Measurements from ENCODE around the gene TMEM232.
"Not testable (repeated sequence)": the region's sequence is repeated elsewhere in the genome, so short reads cannot be mapped to it uniquely, and the experiment has no call there.

Gene TMEM232

GRCh38 chr5:110705349-110705748, 21.1 kb downstream of the TMEM232 start:
- no peak for DNase-seq

DNA sequence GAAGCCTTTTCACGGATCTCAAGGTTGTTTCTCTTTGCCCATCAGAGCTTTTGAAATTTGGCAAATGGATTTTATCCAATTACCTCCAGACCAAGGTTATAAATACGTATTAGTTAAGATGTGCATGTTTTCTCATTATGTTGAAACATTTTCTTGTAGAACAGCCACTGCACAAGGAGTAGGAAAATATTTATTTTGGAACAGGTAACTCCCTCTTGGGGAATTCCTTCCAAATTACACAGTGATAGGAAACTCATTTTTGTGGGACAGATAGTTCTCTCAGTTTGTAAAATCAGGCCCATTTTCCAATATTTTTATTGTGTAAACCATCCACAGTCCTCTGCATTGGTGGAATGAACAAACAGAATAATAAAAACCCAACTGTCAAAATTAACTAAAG, 23.0 kb downstream of the TMEM232 start:
- DNase-seq: no peak

DNA sequence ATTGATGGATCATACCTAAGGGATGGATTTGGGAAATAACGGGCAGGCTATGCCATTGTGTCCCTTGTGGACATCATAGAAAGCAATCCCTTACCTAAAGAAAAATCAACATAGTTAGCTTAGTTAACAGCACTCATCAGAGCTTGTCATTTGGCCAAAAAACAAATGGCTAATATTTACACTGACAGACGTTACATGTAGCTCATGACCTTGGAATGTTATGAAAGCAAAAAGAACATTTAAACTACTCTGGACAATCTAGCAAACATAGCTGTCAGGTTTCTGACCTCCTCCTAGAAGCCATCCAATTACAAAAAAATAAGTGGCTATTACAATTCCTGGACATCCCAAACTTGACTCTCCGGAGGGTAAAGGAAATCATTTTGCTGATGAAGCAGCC, 23.8 kb downstream of the TMEM232 start:
- no peak for DNase-seq

GRCh38 chr5:110702300-110702699, 24.2 kb downstream of the TMEM232 start:
- DNase-seq: no peak

- not testable (repeated sequence) for DNase-seq
Measured at GRCh38 chr5:110692669-110693068, 33.8 kb downstream of the TMEM232 start.

DNA sequence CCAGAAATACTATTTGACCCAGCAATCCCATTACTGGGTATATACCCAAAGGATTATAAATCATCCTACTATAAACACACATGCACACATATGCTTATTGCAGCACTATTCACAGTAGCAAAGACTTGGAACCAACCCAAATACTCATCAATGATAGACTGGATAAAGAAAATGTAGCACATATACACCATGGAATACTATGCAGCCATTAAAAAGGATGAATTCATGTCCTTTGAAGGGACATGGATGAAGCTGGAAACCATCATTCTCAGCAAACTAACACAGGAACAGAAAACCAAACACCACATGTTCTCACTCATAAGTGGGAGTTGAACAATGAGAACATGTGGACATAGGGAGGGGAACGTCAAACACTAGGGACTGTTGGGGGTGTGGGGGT, 35.9 kb downstream of the TMEM232 start:
- DNase-seq: not testable (repeated sequence)

GRCh38 chr5:110687485-110687884, 39.0 kb downstream of the TMEM232 start:
- DNase-seq: no peak

DNA sequence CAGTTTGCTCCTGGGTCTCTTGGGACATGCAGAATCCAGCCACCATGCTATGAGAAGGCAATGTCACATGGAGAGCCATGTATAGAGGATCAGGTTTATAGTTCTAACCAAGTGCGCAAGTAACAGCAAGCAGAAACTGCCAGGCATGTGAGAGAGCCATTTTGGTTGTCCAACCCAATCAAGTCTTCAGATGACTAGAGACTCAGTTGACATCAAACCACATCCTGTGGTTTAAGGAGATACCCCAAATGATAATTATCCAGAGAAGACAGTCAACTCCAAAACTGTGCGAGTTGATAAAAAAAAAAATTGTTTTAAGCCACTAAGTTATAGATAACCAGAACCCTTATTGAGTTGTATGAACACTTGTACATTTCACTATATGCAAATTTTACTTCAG, 40.2 kb downstream of the TMEM232 start:
- no peak for DNase-seq

- DNase-seq: no peak
Measured at GRCh38 chr5:110681953-110682352, 44.5 kb downstream of the TMEM232 start.

GRCh38 chr5:110681109-110681508, 45.4 kb downstream of the TMEM232 start:
- DNase-seq: no peak

DNA sequence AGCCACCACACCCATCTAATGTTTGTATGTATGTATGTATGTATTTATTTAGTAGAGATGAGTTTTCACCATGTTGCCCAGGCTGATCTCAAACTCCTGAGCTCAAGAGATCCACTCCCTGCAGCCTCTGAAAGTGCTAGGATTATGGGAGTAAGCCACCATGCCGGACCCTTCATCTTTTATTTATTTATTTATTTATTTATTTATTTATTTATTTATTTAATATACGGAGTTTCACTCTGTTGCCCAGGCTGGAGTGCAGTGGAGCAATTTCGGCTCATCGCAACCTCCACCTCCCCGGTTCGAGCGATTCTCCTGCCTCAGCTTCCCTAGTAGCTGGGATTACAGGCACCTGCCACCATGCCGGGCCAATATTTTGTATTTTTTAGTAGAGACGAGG, 49.9 kb downstream of the TMEM232 start:
- not testable (repeated sequence) for DNase-seq

GRCh38 chr5:110665184-110665726, 61.2 kb downstream of the TMEM232 start:
- DNase-seq: no peak

DNA sequence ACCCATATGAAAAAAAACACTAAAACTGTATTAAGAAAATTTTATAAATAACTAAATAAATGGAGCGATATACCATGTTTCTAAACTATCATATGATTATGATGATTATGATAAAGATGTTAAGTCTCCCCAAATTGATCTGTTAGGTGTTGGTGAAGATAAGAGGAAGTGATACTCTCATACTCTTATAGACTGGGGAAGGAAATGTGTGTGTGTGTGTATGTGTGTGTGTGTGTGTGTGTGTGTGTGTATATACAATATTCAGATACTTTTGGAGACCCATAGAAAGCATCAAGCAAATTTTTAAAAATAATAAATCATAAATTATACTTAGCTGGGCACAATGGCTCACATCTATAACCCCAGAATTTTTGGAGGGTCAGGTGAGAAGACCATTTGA, 62.9 kb downstream of the TMEM232 start:
- no peak for DNase-seq

DNA sequence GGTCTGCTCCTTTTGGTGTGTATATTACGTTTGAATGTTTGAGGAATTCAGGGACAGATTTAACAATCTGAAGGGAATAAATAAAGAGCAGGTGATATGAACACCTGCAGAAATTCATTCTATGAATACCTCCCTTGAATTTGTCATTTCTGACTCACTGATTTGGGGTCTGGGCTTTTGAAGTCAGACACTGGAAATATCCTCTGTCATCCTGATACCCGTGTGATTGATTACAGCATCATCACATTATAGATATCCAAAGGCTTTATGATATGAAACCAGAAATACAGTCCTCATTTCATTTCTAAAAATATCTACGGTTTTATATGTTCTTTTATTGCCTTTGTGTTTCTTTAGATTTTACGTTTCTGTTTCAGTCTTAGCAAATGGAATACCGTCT, 68.5 kb downstream of the TMEM232 start:
- DNase-seq: no peak

- DNase-seq: no peak
Measured at GRCh38 chr5:110653231-110653970, 73.1 kb downstream of the TMEM232 start.

DNA sequence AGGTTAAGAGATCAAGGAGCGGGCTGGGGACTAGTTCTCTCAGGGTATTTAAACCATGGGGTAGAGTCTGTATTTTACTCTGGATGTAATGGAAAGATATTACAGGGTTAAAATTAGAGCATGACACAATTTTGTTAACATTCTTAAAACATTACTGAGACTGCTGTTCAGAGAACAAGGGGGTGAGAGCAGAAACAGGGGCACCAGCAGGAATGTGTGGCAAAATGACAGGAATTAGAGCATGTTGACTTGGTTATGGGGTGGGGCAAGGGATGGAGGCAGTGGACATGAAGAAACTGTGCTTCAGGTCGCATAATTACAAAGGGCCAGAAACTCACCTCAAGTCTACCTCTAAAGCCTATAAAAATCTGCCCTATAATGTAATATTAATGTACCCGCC, 75.0 kb downstream of the TMEM232 start:
- no peak for DNase-seq

- DNase-seq: no peak
Measured at GRCh38 chr5:110644357-110644756, 82.1 kb downstream of the TMEM232 start.

GRCh38 chr5:110638970-110639902, 87.2 kb downstream of the TMEM232 start:
- DNase-seq: no peak

DNA sequence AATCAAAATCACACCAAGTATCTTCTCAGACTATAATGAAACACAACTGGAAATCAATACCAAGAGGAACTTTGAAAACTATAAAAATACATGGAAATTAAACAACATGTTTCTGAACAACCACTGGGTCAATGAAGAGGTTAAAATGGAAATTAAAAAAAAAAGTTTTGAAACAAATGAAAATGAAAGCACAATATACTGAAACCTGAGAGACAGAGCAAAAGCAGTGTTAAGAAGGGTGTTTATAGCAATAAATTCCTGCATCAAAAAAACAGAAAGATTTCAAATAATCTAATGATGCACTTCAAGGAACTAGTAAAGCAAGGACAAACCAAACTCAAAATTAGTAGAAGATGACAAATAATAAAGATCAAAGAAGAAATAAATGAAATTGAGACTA, 92.0 kb downstream of the TMEM232 start:
- no peak for DNase-seq

GRCh38 chr5:110631236-110631635, 95.2 kb downstream of the TMEM232 start:
- no peak for DNase-seq

GRCh38 chr5:110630350-110630749, 96.1 kb downstream of the TMEM232 start:
- DNase-seq: no peak

DNA sequence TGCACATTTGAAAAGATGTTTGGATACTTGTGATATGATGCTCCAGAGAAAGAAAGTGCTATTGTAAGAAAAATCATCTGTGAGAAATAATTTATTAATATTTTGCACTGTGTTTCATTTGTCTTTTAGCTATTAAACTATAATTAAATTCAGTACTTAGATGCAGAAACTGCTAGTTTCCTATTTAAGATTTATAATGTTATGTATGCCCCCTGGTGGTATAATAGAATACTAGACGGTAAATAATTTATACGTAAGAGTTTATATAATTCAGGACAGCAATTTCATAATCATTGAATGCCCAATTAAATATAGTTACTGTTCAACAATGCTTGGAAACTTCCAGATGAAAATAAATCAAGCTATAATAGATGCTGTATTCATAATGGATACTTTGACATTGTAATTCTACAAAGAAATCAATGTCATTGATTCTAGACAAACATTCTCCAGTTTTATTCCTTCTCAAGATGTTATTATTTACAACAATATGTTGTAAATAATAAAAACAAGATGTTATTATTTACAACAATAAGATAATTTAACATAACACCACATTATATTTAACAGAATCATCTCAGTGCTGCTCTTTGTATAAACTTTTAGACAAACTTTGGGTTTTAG, 101.0 kb downstream of the TMEM232 start:
- DNase-seq: no peak

DNA sequence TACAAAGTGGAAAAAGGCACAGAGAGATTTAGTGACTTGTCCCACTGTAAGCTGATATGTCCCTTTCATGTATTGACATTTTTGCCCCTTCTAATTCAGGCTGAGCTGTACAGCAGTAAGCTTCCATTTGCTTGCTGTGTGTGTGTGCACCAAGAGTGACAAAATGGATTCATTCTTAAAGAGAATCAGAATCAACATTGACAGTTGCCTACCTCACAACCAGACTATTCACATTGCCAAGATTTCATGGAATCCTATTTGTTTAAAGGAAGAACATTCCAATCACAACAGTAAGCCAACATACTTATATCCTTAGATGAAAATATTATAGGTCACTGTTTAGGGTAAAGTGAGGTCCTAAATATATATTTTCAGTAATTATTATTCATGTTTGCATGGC, 102.6 kb downstream of the TMEM232 start:
- no peak for DNase-seq

Data from GDM1 (cell line).